Hepatic stellate cell (primary cell): ENCODE data around the gene EXD1.
A peak's percentile ranks its signal among the peaks of the same experiment; 100 is the strongest.
"Not testable (repeated sequence)": the region's sequence is repeated elsewhere in the genome, so short reads cannot be mapped to it uniquely, and the experiment has no call there.

ENCODE experiments used
- DNase-seq: peaks from one replicate; pipeline ENCODE4 v3.0.0; 2011; ENCODE audit warnings: low spot score

EXD1 gene, protein sequence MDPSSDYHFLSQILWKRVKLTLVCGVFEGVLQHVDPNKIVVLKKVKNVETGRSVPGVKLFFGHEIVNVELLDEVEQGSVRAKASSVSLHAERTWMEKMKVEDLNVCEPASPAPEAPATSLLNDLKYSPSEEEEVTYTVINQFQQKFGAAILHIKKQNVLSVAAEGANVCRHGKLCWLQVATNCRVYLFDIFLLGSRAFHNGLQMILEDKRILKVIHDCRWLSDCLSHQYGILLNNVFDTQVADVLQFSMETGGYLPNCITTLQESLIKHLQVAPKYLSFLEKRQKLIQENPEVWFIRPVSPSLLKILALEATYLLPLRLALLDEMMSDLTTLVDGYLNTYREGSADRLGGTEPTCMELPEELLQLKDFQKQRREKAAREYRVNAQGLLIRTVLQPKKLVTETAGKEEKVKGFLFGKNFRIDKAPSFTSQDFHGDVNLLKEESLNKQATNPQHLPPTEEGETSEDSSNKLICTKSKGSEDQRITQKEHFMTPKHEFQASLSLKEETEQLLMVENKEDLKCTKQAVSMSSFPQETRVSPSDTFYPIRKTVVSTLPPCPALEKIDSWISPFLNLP

GRCh38 chr15:41230650-41231421, at the start of gene EXD1, which contains the start of gene CHP1:
TSS of gene EXD1 (minus strand) at chr15:41230757. CDS start at chr15:41226575, 4,182 bp downstream.
TSS of gene CHP1 (plus strand) at chr15:41231268. CDS start at chr15:41231383, 115 bp downstream.
- peak; percentile 97 for DNase-seq

GRCh38 chr15:41279535-41280283, 49.2 kb upstream of the EXD1 start:
- DNase-seq = no peak

DNA sequence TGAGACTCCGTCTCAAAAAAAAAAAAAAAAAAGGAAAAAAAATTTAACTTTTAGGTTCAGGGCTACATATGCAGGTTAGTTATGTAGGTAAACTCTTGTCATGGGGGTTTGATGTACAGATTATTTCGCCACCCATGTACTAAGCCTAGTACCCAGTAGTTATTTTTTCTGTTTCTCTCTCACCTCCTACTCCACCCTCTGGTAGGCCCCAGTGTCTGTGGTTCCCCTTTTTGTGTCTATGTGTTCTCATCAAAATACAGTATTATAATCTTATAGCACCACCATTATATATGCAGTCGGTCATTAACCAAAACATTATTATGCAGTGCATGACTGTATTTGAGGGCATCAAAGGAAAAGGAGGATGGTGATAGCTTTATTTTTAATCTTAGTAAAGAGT, 47.8 kb upstream of the EXD1 start:
- no peak for DNase-seq

- DNase-seq = no peak
These were observed 46.3 kb upstream of the EXD1 start for GRCh38 chr15:41276831-41277230.

- no peak for DNase-seq
These were observed 39.3 kb upstream of the EXD1 start for GRCh38 chr15:41269887-41270286.

- DNase-seq = no peak
These were observed 33.4 kb upstream of the EXD1 start for GRCh38 chr15:41263891-41264351.

GRCh38 chr15:41262571-41262970, 32.0 kb upstream of the EXD1 start:
- no peak for DNase-seq

GRCh38 chr15:41260924-41261323, 30.4 kb upstream of the EXD1 start:
- DNase-seq = not testable (repeated sequence)

DNA sequence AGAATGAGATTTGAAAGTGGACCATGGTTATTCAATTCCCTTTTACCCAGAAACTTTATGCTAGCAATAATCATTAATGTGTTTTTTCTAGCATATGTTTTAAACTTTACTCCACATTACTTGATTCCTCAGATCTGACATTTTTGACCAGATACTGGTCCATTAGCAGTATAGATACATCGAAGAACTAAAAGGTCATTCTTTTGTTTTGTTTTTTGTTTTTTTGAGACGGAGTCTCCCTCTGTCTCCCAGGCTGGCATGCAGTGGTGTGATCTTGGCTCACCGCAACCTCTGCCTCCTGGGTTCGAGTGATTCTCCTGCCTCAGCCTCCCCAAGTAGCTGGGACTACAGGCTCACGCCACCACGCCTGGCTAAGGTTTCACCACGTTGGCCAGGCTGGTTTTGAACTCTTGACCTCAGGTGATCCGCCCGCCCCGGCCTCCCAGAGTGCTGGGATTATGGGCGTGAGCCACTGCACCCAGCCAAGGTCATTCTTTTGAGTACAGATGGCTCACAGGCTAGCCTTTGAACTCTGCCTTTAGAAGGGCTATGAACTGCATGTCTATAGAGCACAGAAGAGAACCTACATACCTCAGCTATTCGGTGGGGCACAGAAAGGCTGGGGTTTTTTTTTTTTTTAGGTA, 29.1 kb upstream of the EXD1 start:
- no peak for DNase-seq

- no peak for DNase-seq
These were observed 28.4 kb upstream of the EXD1 start for GRCh38 chr15:41258750-41259471.

GRCh38 chr15:41256577-41257038, 26.1 kb upstream of the EXD1 start:
- no peak for DNase-seq

- DNase-seq = no peak
These were observed 25.5 kb upstream of the EXD1 start for GRCh38 chr15:41256103-41256502.

GRCh38 chr15:41254560-41254959, 24.0 kb upstream of the EXD1 start:
- no peak for DNase-seq

GRCh38 chr15:41251411-41251810, 20.9 kb upstream of the EXD1 start:
- DNase-seq = no peak

DNA sequence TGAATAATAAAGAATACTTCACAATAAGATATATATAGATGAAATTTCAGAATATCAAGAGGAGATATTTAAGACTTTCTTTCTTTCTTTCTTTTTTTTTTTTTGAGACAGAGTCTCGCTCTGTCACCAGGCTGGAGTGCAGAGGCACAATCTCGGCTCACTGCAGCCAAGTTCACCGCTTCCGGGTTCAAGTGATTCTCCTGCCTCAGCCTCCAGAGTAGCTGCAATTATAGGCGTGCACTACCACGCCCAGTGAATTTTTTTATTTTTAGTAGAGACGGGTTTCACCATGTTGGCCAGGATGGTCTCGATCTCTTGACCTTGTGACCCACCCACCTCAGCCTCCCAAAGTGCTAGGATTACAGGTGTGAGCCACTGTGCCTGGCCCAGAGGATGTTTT, 20.2 kb upstream of the EXD1 start:
- DNase-seq = not testable (repeated sequence)

- DNase-seq = no peak
These were observed 10.8 kb upstream of the EXD1 start for GRCh38 chr15:41241221-41241964.

DNA sequence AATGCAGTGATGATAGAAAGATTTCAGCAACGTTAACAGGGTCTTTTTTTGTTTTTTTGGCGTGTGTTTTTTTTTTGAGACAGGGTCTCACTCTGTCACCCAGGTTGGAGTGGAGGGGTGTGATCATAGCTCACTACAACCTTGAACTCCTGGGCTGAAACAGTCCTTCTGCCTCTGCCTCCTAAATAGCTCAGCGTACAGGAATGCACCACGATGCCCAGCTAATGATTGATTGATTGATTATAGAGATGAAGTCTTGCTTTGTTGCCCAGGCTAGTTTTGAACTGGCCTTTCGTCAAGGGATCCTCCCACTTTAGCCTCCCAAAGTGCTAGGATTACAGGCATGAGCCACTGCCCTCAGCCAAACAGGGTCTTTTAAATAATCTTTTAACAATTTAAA, 7.5 kb upstream of the EXD1 start:
- DNase-seq = no peak

- no peak for DNase-seq
These were observed 5.4 kb upstream of the EXD1 start for GRCh38 chr15:41235929-41236328.

GRCh38 chr15:41235228-41235627, 4.7 kb upstream of the EXD1 start:
- DNase-seq = not testable (repeated sequence)

DNA sequence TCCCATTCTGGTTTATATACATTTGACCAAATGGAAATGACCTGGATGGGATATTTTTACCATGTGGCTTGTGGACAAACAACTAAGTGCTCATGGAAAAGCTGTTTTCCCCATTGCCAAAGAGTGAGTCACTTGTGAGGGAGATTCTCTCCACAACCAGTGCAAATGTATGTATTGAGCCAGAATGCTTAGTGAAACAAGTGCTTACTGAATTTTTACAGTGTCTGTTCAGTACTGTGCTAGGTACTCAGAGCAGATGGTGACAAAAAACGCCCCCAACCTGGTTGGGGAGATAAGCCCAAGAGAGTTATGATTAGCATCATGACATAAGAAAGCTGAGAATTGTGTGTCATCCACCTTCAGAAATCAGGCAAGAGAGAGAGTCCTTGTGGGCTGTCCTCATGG, 2.8 kb upstream of the EXD1 start:
- peak; percentile 56 for DNase-seq
